Measurements from ENCODE around the gene GPATCH2L. TPM values are rescaled to one million over a fixed set of nuclear protein-coding genes. Genes with fewer than 3 reads are reported as not detected.

The GPATCH2L gene
- polyA plus RNA-seq, 1 donor (not counting 4 experiments of a cell fraction or from before 2014, with no cell fraction given) = 28.8 TPM

DNA sequence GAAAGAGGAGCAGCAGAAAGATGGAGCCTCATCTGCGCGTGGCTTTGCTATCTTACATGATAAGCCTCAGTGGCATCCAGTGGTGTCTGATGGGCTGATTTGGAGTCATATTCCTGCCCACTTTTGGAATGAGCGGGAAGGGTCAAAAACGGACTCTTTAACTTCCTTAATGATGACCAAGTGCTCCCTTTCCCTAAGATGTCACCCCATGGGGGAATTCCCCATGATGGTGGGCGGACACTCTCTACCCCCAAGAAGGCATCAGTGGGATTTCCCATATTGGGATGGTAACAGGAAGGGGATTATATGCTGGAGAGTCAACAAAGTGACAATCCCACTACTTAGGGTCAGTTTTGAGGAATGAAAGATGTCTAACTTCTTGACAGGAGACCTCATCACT, 110.9 kb downstream of the GPATCH2L start:
- no peak for DNase-seq (ENCODE audit: low read depth, low spot score)
- TF ChIP-seq, protein P1, sequence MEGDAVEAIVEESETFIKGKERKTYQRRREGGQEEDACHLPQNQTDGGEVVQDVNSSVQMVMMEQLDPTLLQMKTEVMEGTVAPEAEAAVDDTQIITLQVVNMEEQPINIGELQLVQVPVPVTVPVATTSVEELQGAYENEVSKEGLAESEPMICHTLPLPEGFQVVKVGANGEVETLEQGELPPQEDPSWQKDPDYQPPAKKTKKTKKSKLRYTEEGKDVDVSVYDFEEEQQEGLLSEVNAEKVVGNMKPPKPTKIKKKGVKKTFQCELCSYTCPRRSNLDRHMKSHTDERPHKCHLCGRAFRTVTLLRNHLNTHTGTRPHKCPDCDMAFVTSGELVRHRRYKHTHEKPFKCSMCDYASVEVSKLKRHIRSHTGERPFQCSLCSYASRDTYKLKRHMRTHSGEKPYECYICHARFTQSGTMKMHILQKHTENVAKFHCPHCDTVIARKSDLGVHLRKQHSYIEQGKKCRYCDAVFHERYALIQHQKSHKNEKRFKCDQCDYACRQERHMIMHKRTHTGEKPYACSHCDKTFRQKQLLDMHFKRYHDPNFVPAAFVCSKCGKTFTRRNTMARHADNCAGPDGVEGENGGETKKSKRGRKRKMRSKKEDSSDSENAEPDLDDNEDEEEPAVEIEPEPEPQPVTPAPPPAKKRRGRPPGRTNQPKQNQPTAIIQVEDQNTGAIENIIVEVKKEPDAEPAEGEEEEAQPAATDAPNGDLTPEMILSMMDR (optimal IDR thresholded peaks at IDR 0.05 in 1 of 3, IDR thresholded peaks at IDR 0.05 in 1 of 3, conservative IDR thresholded peaks at IDR 0.05 in 1 of 3; ENCODE audit: extremely low read depth in 1 of 3, insufficient read depth in 2 of 3, low read length in 3 of 3) = no peak
- TF ChIP-seq EZH2 (IDR thresholded peaks at IDR 0.05; ENCODE audit: low read length) = no peak
- Histone ChIP-seq H3K36me3 (ENCODE audit: control insufficient read depth in 2 of 2, extremely low read depth in 1 of 2, insufficient read depth in 2 of 2, low read length in 2 of 2) (no peaks in the 10 kb centered on the region), H3K9me3 (ENCODE audit: control insufficient read depth, low read depth, low read length) (no peaks in the 10 kb centered on the region), H3K9me1 (ENCODE audit: control insufficient read depth, extremely low read depth, insufficient read depth, low read length) (no peaks in the 10 kb centered on the region), H3K4me2 (ENCODE audit: control insufficient read depth, extremely low read depth, insufficient read depth, low read depth, low read length) (no peak overlapping the region), H3K4me3 (ENCODE audit: control insufficient read depth in 2 of 3, extremely low read depth in 1 of 3, insufficient read depth in 2 of 3, low read depth in 1 of 3, low read length in 3 of 3) (no peak overlapping the region), H3K4me1 (ENCODE audit: control insufficient read depth, extremely low read depth, insufficient read depth, low read length) (no peaks in the 10 kb centered on the region), H3K79me2 (ENCODE audit: control insufficient read depth, insufficient read depth, low read length) (no peaks in the 10 kb centered on the region), H2AFZ (ENCODE audit: control insufficient read depth, low read length) (no peak overlapping the region), H3K27ac (ENCODE audit: control insufficient read depth, insufficient read depth, low read length) (no peak overlapping the region), H3K9ac (ENCODE audit: control insufficient read depth, extremely low read depth, insufficient read depth, low read length) (no peak overlapping the region), H3K27me3 (ENCODE audit: control insufficient read depth, extremely low read depth, insufficient read depth, low read length) (no peaks in the 10 kb centered on the region), H4K20me1 (ENCODE audit: control insufficient read depth, extremely low read depth, insufficient read depth, low read length) (no peaks in the 10 kb centered on the region)
- dilution Hi-C loops (cut with MboI; ENCODE audit: extremely low pct_ligation_motif_present, low sequenced_read_pairs) = no loop called here
- FAIRE-seq = no peak

Other genes with a start within 250 kb of the GPATCH2L start
- 0.84 to 1.1 TPM (median 1.1 TPM) in 3 replicates for gene TGFB3, start 169.9 kb upstream of the GPATCH2L start, polyA plus RNA-seq
- gene IFT43, start 166.2 kb upstream of the GPATCH2L start, polyA plus RNA-seq = 36.1 to 48.4 TPM (median 41.6 TPM) in 3 replicates
- gene ESRRB, start 224.2 kb downstream of the GPATCH2L start, polyA plus RNA-seq = 0.01 TPM in 1 of 3 replicates, not detected in the others